ENCODE measurements around the gene P2RY4.
"Not testable (repeated sequence)": the region's sequence is repeated elsewhere in the genome, so short reads cannot be mapped to it uniquely, and the experiment has no call there.

Gene P2RY4

DNA sequence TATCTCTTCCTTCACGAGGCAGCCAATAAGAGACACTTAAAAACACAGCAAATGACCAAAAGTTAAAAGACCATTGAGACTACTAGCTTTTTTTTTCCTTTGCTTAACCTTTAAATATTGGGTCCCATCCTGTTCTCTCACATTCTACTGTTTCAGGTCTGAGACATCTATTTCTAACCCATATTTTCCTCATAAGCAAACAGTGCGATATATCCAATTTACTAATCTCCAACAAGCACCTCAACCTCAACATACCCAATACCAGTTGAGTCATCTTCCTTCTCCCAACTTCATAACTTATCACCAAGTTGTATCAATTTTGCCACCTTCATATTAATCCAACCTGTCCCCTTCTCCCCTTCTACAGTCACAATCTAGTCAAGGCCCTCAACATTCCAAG lies 18.5 kb downstream of the P2RY4 start:
- no peak for DNase-seq

DNA sequence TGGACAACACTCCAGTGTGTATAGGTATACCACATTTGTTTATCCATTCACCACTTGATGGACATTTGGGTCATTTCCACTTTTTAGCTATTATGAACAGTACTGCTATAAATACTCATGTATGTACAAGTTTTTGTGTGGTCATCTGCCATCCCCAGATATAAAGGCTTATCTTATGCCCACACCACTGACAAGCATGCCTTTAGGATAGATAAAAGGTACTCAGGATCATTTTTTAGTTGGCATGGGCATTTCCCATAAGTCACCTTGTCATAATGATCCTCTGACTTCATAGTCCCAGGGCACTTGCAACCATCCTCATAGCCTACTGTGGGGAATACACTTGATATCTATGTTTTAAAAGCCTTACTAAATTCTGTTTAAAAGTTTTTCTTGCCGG lies 19.3 kb downstream of the P2RY4 start:
- no peak for DNase-seq

DNA sequence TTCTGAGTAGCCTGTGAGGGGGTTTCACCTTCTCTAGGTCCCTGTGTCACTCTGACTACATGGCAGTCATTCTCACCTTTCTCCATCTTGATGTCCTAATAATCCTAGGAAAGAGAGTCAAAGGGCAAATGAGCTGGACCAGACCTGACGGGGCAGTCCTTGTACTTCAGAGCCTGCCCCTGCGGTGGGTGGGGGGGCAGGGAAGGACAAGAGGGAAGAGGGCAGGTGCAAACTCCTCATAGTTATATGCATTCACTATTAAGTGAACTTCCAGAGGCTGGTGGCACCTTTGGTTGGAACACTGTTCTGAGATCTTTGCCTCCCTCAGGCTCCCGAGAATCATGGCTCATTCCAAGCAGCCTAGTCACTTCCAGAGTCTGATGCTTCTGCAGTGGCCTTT lies 25.6 kb downstream of the P2RY4 start, which contains the start of gene AWAT1:
TSS of gene AWAT1 (plus strand) at position 301 of the 400 bp plus-strand sequence. CDS start at position 342, 41 bp downstream.
- DNase-seq = no peak

DNA sequence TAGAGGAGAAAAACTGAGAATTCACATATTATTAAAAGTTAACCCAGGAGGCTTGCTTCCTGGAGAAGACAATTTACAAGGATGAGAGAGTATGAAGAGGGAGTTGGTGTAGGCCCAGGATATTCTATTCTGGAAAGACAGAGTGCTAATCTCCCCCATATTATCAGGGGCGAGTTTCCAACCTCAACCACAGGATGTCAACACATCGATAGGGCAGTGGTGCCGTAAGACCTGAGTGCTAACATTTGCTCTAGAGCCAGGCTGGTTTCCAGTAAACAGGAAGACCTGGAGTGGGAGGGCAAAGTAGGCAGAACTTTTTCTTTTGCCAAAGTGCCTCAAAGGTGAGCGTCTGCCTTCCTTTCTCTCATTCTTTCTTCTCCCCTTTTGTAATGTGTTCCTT lies 28.3 kb downstream of the P2RY4 start:
- DNase-seq = no peak

DNA sequence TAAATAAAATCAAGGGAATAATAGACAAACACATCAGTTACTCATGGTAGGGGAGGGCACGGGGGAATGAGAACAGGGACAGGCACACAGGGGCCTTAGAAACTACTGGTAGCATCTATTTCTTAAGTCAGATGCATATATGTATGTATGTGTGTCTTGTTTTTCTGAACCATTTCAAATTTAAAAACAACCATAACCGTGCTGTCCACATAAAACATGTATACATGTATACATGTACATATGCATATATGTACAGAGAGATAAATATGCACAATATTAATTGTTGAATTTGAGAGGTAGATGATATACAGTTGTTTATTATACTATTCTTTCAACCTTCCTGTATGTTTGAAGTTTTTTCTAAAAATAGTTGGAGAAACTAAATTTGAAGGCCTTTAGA lies 33.3 kb downstream of the P2RY4 start:
- no peak for DNase-seq

DNA sequence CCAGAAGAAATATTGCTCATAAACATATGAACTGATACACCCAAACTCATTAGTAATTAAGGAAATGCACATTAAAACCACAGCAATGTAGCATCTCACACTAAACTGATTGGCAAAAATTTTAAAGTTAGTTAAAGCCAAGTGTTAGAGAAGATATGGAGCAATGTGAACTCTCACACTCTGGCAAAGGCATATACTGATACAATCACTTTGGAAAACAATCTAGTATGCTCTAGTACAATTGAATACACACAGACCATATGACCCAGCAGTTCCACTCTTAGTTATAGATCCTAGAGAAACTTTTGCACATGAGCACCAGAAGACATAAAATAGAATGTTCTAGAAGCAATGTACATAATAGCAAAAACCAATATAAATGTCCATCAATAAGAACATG lies 34.0 kb downstream of the P2RY4 start:
- DNase-seq = no peak

DNA sequence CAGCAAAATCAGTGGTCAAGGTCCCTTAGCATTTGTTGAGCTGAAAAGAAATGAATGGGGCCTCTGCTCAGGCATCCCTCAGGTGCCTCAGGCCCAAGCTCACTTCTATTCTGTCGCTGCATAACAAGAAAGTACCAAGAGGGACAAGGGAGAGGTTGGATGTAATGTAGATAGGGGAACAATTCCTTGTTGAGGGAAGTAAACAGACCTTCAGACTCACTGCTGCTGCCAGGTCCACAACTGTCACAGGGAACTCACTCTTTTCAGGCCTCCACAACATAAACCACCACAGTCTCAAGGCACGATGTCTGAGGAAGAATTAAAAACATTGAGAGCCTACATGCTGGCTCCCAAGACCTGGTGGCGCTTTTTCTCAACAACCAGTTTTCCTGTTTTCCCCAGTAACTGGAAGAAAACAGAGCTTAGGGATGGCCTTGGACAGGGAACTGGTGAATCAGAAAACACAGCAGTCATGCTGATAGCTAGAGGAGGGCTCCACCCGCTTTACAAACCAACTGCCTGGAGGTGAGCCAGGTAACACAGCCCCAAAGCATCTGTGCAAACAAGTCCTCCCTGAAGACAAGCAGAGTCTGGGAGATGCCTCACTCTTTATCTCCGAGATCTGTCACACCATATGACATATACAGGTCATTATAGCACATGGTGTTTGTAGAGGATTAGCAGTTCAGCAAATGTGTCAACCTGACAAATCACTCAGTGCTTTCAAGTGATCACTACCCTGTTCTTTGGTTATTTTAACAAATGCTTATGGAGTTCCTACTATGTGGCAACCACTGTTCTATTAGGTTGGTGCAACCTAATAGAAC lies 39.9 kb downstream of the P2RY4 start:
- no peak for DNase-seq

DNA sequence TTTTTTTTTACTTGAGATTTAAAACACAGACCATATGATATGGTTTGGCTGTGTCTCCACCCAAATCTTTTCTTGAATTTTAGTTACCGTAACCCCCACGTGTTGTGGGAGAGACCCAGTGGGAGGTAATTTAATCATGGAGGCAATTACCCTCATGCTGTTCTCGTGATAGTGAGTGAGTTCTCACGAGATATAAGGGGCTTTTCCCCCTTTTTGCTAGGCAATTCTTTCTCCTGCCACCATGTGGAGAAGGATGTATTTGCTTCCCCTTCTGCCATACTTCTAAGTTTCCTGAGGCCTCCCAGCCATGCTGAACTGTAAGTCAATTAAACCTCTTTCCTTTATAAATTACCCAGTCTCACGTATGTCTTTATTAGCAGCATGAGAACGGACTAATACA lies 50.4 kb downstream of the P2RY4 start:
- DNase-seq = not testable (repeated sequence)

DNA sequence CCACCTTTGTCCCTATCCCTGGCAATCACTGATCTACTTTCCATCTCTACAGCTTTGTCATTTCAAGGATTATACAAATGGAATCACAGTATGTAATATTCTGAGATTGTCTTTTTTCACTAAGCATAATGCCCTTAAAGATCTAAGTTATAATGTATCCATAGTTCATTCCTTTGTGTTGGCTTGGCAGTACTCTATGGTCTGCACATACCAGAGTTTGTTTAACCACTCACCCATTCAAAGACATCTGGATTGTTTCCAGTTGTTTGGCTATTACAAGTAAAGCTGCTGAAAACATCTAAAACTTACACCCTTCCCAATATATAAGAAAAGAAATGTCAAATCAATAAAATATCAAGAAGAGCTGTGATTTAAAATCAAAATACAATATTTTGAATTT lies 51.5 kb downstream of the P2RY4 start:
- DNase-seq = no peak
